ENCODE results near the gene SLC22A12.

Gene SLC22A12

DNA sequence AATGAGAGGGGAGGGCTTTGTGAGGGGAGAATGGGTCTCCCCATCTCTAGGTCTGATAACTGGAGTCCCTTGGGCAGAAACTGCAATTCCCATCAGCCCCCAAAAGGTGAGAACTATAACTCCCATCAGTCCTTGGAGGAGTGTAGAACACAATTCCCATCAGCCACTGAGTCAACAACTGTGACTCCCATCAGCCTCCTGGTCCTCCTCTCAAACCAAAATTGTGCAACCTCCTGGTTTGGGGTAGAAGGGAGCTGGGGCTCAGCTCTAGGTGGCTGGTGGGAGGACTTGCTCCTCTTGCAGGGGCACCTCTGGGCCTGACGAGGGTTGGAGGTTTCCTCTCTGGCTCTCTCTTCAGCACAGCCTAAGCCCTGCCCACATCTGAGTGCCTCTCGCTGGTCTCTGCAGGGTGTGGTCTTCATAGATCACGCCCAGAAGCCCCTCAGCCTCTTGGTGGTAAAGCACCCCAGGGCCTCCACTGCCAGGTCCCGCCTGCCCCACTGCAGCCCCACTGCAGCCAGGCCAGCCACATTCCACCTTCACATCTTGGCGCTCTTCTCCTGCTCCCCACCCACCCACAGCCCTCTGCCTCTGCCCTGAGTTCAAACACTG is 18.5 kb downstream of the SLC22A12 start:
- TF ChIP-seq, protein P1, sequence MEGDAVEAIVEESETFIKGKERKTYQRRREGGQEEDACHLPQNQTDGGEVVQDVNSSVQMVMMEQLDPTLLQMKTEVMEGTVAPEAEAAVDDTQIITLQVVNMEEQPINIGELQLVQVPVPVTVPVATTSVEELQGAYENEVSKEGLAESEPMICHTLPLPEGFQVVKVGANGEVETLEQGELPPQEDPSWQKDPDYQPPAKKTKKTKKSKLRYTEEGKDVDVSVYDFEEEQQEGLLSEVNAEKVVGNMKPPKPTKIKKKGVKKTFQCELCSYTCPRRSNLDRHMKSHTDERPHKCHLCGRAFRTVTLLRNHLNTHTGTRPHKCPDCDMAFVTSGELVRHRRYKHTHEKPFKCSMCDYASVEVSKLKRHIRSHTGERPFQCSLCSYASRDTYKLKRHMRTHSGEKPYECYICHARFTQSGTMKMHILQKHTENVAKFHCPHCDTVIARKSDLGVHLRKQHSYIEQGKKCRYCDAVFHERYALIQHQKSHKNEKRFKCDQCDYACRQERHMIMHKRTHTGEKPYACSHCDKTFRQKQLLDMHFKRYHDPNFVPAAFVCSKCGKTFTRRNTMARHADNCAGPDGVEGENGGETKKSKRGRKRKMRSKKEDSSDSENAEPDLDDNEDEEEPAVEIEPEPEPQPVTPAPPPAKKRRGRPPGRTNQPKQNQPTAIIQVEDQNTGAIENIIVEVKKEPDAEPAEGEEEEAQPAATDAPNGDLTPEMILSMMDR (IDR thresholded peaks at IDR 0.05) = no peak

DNA sequence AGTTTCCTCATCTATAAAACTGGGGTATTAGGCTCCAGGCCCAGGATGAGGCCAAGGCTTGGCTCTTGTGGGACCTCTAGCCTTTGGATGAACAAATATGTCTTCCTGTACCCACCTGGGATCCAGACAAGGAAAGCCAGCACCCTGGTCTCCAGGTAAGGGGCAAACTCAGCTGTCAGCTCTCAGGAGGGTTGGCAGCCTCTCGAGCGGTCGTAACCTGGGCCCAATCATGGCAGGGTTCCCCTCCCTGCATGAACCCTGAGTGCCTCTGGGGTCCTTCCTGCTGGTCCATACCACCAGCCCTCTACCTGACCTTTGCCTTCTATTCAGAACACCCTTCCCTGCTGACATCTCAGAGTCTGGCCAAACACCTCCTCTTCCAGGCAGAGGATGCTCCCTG is 19.6 kb downstream of the SLC22A12 start:
- DNase-seq = no peak
- Histone ChIP-seq H3K9me3 (no peaks in the 10 kb centered on the region), H3K4me3 (no peak overlapping the region), H3K27me3 (peaks cover 0 to 6% of the 10 kb centered on the region in 2 donors), H3K36me3 (no peaks in the 10 kb centered on the region), H3K4me1 (peaks cover 0 to 14% (median 6%) of the 10 kb centered on the region in 4 donors), H3K27ac (no peak overlapping the region)
- TF ChIP-seq, protein P1 (IDR thresholded peaks at IDR 0.05) = no peak
- intact Hi-C loops (cut with DNase I; ENCODE audit: low total_unique reads) = no loop called here

More for the DNA sequence above, 18.5 kb downstream of the SLC22A12 start:
- DNase-seq = no peak
- Histone ChIP-seq H3K9me3 (no peaks in the 10 kb centered on the region), H3K4me1 (peaks cover 0 to 14% (median 6%) of the 10 kb centered on the region in 4 donors), H3K4me3 (no peak overlapping the region), H3K27ac (no peak overlapping the region), H3K36me3 (no peaks in the 10 kb centered on the region), H3K27me3 (peaks cover 0 to 8% of the 10 kb centered on the region in 2 donors)
- intact Hi-C loops (cut with DNase I; ENCODE audit: low total_unique reads) = no loop called here

DNA sequence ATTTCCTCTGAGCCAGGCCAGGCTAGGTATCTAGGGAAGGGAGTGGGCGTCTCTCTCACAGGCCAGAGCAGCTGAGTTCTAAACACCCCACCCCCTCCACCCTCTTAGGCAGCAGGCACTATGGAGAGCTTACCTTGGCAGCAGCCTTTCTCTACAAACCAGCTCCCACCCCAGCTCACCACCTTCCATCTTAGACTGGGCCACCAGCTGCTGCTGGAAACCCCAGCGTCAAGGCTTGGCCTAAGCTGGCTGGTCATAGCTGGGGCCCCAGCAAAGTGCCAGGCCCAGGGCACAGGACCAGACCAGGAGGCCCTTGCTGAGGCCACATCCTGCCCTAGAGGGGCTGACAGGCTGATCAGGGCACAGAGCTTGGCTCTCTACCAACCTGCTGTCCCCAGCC is 20.2 kb downstream of the SLC22A12 start:
- intact Hi-C loops (cut with DNase I; ENCODE audit: low total_unique reads) = no loop called here
- Histone ChIP-seq H3K36me3 (no peaks in the 10 kb centered on the region), H3K9me3 (no peaks in the 10 kb centered on the region), H3K4me1 (peaks cover 0 to 14% (median 6%) of the 10 kb centered on the region in 4 donors), H3K27ac (no peak overlapping the region), H3K27me3 (peaks cover 0 to 6% of the 10 kb centered on the region in 2 donors), H3K4me3 (no peak overlapping the region)
- no peak for DNase-seq
- TF ChIP-seq, protein P1 (IDR thresholded peaks at IDR 0.05) = no peak

DNA sequence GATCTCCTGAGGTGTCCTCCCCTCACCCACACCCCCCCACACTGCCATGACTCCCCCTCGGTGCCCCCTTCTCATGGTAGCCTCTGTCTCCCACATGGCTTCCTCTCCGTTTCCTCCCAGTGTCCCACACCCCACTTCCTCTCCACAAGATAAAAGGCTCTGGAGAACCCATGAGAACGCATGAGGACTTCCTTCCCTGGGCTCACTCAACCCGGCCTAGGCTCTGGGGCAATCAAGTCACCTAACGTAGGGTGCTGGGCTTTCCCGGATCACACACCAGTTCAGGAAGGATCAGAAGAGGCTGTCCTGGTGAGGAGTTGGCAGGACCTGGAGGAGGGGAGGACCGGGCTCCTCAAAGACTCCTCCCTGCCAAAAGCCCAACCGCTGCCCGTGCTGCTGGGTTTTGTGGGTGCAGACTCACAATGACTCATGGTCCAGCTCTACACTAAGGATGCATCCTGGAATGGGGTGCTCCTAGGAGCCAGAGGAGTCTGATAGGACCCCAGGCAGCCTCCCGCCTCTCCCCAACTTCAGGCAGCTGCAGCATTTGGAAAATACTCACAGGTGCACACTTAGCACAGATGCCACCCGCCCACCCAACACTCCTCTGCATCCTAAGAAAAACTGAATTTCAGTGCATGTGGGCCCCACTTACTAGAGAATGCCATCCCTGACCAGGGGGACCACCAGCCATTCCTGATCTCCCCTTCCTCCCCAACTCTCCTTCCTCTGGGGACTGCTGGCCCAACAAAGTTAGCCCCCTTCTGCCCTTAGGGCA is 21.0 kb downstream of the SLC22A12 start:
- Histone ChIP-seq H3K27ac (no peak overlapping the region), H3K9me3 (no peaks in the 10 kb centered on the region), H3K4me1 (peaks cover 0 to 14% (median 6%) of the 10 kb centered on the region in 4 donors), H3K4me3 (no peak overlapping the region), H3K27me3 (peaks cover 0 to 6% of the 10 kb centered on the region in 2 donors), H3K36me3 (no peaks in the 10 kb centered on the region)
- no peak for DNase-seq
- TF ChIP-seq, protein P1 (IDR thresholded peaks at IDR 0.05) = no peak
- intact Hi-C loops (cut with DNase I; ENCODE audit: low total_unique reads) = no loop called here

DNA sequence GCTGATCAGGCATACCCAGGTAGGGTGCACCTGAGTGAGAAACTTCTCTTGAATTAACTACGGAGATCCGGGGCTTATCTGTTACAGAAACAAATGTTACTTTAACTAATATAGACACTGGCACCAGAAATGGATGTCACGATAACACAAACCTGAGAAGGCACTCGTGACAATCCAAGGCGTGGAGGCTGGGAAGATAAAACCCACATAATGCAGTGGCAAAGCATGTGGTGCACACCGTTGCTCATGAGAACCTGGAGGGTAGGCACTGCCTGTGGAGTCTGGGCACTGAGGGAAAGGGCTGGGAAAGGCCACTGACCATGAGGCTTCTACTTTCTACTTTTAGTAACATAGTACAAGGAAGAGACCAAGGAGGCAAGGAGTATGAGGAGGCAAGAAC is 22.6 kb downstream of the SLC22A12 start:
- intact Hi-C loops (cut with DNase I; ENCODE audit: low total_unique reads) = no loop called here
- Histone ChIP-seq H3K9me3 (no peaks in the 10 kb centered on the region), H3K36me3 (no peaks in the 10 kb centered on the region), H3K27ac (no peak overlapping the region), H3K4me3 (no peak overlapping the region), H3K27me3 (no peaks in the 10 kb centered on the region), H3K4me1 (peaks cover 0 to 3% (median under 1%) of the 10 kb centered on the region in 4 donors)
- no peak for DNase-seq
- TF ChIP-seq, protein P1 (IDR thresholded peaks at IDR 0.05) = no peak
